Mucosa of descending colon (tissue), 3 donors: Measurements from ENCODE around the gene TMPRSS11D. TPM values are rescaled to one million over a fixed set of nuclear protein-coding genes. Genes with fewer than 3 reads are reported as not detected.

Experiments
- ATAC-seq: fragments of 200-7000 bp; cut with Tn5 transposase; one replicate; pipeline ENCODE4 v1.9.1; 2020; ENCODE audit warnings: mild to moderate bottlenecking, moderate library complexity
- DNase-seq, 3 donors: peaks; one replicate each; pipeline ENCODE4 v3.0.0-alpha.2; 2020
- H3K36me3 ChIP-seq: fragments of 200-600 bp; one replicate; pipeline ENCODE4 v1.8.0; 2021; ENCODE audit warnings: low read depth, mild to moderate bottlenecking
- H3K4me1 ChIP-seq: fragments of 200-600 bp; one replicate; pipeline ENCODE4 v1.8.0; 2021; ENCODE audit warnings: low read depth, mild to moderate bottlenecking
- H3K4me3 ChIP-seq: fragments of 200-600 bp; one replicate; pipeline ENCODE4 v1.8.0; 2021; ENCODE audit warnings: mild to moderate bottlenecking
- H3K9me3 ChIP-seq: fragments of 200-600 bp; one replicate; pipeline ENCODE4 v1.8.0; 2021; ENCODE audit warnings: mild to moderate bottlenecking
- CTCF ChIP-seq: fragments of 200-600 bp; IDR thresholded peaks from one replicate; pipeline ENCODE4 v1.8.0; 2022; ENCODE audit warnings: antibody characterized with exemption, mild to moderate bottlenecking
- intact Hi-C, 2 donors: fragments of 100-400 bp; cut with DNase I in 1 of 2; cut with micrococcal nuclease in 1 of 2; formaldehyde crosslinking; loops; one replicate each; pipeline versions ENCODE4 v1.11.0 to v1.11.1; 2022; cut with DNase I, micrococcal nuclease
- total RNA-seq, 3 donors: library from RNA; stranded (reverse); fragmentation: NEBNext Ultra II Directional in 2 of 3; extraction: Animal tissue kit (Norgen Biotek cat#: 25700) in 2 of 3; gene quantifications; one replicate each; pipeline versions ENCODE4 v1.2.1 to v1.2.4, GENCODE V29; 2021 to 2023
- donor health status: DM: no; HTN: no; CAD: no; lungs with moderate emphysema.
- donor health status: DM: no; HTN: no; CAD: no.
- donor health status: DM: no; HTN: yes; CAD: no.

TMPRSS11D gene
- total RNA-seq, 3 donors from 2014 or later, result not detected

GRCh38 chr4:67879486-67879885 lies 4.3 kb downstream of the TMPRSS11D start:
- no peak for TF ChIP-seq CTCF
- no peaks in the 10 kb centered on the region for H3K9me3 ChIP-seq
- no peak for ATAC-seq

GRCh38 chr4:67877086-67877485 lies 6.7 kb downstream of the TMPRSS11D start:
- intact Hi-C loops, result no loop called here

More at GRCh38 chr4:67879486-67879885, 4.3 kb downstream of the TMPRSS11D start:
- no peaks in the 10 kb centered on the region for H3K36me3 ChIP-seq
- H3K4me3 ChIP-seq, result no peak overlapping the region
- no peaks in the 10 kb centered on the region for H3K4me1 ChIP-seq
- DNase-seq, result no peak
- intact Hi-C loops, result no loop called here

GRCh38 chr4:67874986-67875385 lies 8.8 kb downstream of the TMPRSS11D start:
- intact Hi-C loops, result no loop called here
- ATAC-seq, result no peak
- TF ChIP-seq CTCF, result no peak

More at GRCh38 chr4:67877086-67877485, 6.7 kb downstream of the TMPRSS11D start:
- Histone ChIP-seq H3K9me3 (no peaks in the 10 kb centered on the region), H3K4me3 (no peak overlapping the region), H3K4me1 (no peaks in the 10 kb centered on the region), H3K36me3 (no peaks in the 10 kb centered on the region)
- ATAC-seq (no peak), DNase-seq (no peak)
- no peak for TF ChIP-seq CTCF

GRCh38 chr4:67873116-67873515 lies 10.7 kb downstream of the TMPRSS11D start:
- intact Hi-C loops, result no loop called here

More at GRCh38 chr4:67874986-67875385, 8.8 kb downstream of the TMPRSS11D start:
- no peak for DNase-seq
- H3K4me3 ChIP-seq, result no peak overlapping the region
- no peaks in the 10 kb centered on the region for H3K4me1 ChIP-seq
- H3K9me3 ChIP-seq, result no peaks in the 10 kb centered on the region
- no peaks in the 10 kb centered on the region for H3K36me3 ChIP-seq

GRCh38 chr4:67871867-67872266 lies 11.9 kb downstream of the TMPRSS11D start:
- intact Hi-C loops, result no loop called here
- Histone ChIP-seq H3K9me3 (no peaks in the 10 kb centered on the region), H3K4me1 (no peaks in the 10 kb centered on the region), H3K4me3 (no peak overlapping the region), H3K36me3 (no peaks in the 10 kb centered on the region)
- no peak for ATAC-seq
- TF ChIP-seq CTCF, result no peak
- no peak for DNase-seq

More at GRCh38 chr4:67873116-67873515, 10.7 kb downstream of the TMPRSS11D start:
- no peak for ATAC-seq
- Histone ChIP-seq H3K36me3 (no peaks in the 10 kb centered on the region), H3K9me3 (no peaks in the 10 kb centered on the region), H3K4me3 (no peak overlapping the region), H3K4me1 (no peaks in the 10 kb centered on the region)
- no peak for TF ChIP-seq CTCF
- DNase-seq, result no peak
